Dedifferentiated amniotic fluid mesenchymal stem cell (primary cell): ENCODE measurements around the gene RPAP3.
A peak's percentile ranks its signal among the peaks of the same experiment; 100 is the strongest.

Experiments used
- DNase-seq: peaks from one replicate; pipeline ENCODE4 v3.0.0-alpha.2; 2016; ENCODE audit errors: extremely low spot score

Gene RPAP3

DNA sequence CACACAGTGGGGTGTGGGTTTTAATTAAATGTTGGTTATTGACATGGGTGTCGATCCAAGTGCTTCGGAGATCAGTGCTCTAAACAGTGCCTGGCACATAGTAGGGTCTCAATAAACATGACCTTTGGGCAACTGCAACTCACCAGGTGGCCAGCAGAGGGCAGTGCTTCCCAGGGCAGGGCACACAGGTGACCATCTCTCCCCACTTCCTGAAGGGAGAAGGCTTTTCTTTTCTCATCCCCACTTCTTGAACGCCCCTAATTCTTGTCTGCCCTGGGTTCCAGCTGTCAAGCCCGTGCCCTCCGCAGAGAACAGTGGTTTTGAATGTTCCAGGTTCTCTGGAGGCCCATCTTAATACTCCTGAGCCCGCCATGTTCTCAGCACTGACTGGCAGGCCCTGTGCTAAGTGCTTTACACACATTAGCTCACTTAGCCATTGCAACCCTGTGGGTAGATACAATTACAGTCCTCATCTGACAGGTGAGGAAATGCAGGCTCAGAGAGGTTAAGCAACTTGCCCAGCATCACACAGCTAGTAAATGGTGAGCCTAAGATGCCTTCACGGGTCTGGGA, 36.5 kb upstream of the RPAP3 start:
- DNase-seq = no peak

DNA sequence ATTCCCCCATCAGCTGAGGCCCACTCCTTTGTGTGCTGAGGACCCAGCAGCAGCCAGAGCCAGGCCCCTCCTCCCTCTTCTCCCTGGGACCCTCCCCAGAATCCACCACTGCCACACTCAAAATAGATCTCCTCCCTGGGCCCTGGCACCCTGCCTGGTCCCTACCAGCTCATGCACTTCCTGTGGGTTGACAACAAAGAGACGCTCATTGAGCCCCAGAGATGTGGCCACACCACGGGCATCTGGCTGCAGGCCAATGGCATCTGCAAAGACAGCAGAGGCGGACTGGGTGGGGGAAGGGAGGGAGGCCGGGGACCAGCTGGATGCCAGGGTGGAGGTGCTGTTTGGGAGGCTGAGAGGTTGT, 35.5 kb upstream of the RPAP3 start:
- DNase-seq = no peak

DNA sequence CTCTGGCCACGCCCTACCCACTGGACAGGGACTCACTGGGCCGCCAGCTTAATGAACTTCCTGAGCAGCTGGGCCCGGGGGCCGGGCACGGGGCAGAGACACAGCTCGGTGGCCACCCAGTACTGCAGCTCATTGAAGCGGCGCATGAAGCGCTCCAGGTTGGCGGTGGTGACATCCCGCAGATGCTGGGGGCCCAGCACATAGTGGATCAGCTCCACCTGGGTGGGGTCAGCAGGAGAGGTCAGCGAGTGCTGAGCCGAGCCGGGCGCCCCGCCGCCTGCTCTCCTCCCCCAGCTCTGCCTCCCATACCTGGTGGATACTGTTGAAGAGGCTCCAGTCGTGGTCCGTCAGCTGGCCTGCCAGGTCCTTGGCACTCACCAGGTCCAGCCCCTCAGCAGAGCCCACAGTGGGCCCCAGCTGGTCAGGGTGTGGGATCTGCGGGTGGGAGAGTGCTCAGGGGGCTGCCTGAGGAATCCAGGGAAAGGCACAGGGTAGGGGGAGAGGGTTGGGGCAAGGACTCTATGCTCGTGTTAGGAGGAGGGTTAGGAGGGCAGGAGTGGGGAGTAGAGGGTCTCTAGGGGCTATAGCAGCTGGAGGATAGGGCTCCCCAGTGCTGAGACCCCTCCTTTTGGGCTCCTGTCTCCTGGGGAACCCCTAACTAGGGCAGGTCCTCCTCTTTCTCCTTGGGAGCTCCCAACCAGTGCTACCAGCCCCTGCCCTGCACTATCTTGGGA, 34.9 kb upstream of the RPAP3 start:
- DNase-seq = no peak

DNA sequence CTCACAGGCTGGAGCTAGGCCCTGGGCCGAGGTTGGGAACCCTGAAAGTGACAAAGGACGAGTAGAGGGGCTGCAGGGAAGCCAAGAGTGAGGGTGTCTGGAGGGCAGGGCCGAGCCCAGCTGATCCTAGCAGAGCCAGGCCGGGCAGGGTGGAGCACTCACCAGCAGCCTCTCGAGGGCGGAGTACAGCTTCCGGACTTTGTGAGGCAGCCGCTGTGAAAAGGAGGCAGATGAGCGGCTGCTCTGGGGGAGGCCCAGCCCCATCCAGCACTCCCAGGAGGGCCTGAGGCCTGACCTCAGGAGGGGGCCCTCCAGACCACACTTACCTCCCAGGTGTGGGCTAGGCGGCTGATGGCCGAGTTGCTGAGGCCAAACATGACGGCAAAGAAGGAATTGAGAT, 34.1 kb upstream of the RPAP3 start:
- no peak for DNase-seq

DNA sequence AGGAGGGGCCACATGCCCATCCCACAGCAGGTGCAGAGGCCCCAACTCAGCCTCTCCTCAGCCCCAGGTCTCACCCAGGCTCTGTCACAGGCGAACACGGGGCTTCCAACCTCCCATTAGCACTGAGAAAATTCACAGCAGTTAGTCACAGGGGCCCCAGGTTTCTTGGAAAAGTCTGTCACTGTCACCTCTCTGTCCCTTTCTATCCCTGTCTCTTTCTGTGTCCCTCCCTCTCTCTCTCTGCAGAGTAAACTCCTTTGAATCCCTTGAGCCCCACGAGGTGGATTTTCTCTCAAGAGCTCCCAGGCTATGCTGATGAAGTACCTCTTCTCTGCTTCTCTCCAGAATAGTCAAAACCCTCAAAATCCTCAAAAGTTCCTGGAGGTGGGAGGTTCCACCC, 33.5 kb upstream of the RPAP3 start:
- DNase-seq = no peak

DNA sequence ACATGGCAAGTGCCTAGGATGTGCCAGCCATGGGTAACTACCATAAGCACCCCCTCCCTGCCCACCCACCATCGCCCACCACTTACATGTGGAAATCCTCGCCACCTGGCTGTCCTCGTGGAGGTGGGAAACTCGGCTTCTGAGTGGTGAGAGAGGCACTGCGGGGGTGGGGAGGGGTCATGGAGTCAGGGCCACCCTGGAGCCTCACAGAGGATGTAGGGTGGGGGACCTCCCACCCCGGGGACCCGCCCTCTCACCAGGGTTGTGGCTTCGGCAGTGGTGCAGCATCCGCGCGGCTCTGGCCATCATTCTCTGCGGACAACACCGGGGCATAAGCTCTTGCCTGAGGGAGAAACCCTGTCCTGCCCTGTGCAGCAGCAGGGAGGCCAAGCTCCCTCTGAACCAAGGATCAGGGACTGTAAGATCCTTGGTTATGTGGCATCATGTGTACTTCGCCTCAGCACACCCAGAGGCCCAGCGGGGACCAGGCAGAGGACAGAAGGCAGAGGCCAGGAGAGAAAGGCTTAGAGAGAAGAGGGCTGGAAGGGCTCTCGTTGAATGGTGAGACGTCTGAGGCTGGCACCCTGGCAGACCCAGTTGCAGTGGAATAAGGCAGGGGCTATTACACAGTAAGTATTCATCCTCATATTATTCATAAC, 32.2 kb upstream of the RPAP3 start:
- no peak for DNase-seq

DNA sequence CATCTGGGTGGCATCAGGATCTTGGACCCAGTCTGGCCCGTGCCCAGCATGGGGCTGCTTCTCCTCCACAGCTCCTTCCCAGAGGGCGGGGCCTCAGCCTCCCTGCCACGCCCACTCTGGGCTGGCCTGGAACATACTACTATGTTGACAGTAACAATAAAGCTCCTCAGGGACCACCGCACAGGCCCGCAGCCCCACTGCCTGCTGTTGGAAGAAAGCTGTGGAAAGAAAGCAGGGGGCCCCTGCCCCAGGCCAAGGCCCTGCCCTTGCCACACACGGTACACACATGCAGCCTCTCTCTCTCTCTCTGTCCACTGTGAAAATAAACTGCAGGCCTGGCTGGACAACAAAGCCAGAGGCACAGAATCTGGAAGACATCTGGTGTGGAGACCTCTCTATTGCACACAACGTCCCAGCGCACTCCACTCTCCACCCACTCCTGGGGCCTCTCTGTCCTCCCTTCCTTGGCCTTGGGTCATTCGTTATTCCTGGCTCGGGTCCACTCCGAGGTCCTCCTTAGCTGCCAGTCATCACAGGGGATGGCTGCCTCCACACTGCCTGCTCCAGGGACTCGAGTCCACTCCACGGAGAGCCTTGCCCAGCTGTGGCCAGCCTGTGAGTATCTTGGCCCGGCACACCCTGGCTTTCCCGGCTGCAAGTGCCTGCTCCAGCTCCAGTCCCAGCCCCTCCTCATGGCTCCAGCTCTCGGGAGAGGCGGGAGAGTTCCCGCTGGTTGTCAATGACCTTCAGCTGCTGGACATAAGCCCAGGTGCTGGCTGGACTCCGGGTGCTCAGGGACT, 31.2 kb upstream of the RPAP3 start:
- peak; percentile 51 for DNase-seq

DNA sequence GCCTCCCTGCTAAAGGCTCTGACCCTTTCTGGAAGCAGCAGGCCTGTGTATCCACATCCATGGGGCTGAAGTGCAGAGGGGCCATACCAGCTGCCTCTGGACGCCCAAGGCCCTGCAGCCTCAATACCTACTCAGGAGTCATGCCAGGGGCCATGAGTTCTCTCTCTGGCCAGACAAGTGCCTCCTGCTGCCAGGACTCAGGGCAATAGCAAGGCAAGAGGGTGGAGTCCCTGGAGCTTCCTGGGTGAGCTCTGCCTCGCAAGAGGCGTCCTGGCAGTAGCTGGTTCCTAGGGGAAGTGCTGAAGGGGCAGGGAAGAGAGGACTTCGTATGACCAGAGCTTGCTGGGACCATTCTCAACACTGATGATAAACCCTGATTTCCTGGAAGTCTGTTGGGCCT, 30.4 kb upstream of the RPAP3 start:
- DNase-seq = no peak

DNA sequence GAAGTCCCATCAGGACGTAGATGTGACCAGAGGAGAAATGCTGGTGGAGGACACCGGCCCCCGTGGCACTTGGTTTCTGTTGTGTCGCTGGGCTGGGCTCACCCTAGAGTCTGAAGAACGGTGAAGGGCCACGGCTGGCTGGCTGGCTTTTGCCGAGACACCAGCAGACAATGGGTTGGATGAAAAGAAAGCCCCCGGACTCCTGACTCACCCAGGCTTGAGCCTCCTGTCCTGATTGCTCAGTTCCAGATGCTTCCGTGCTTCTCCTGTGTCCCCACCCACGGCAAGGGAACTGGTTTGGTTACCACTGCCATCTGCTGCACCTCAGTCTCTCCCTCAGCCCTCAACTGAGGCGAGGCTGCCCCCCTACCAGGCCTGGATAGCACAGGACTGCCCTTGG, 29.8 kb upstream of the RPAP3 start:
- DNase-seq = no peak

DNA sequence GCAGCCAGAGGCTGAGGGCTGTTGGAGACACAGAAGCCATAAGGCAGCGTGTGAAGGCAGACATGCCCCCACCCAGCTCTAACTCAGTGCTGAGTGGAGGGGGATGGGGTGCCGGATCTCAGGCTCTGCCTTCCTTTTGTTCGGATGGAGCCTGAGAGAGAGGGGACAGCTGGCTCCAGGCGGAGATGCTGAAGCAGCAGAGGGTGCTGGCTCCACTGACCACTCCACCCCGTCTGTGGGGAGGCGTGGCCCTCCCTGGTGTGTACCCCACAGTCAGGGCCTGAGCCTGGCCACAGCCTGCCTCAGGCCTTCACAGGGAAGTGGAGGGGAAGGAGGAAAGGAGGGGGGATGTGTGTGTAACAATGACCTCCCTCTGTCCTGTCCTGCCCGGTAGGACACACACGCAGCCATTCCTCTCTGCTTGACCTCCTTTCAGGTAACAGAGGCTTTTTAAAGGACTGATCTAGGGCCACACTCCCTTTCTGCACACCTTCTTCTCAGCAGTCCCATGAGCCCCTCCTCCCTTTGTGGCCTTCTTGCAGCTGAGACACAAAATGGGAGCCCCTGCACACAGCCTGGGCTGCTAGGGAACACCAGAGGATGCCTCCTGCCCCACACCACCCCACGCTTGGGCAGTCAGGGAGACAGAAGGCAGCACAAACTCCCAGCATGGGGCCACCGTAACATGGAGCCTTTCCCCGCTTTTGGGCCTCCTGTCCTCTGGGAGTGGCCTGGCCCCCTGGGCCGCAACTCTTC, 29.1 kb upstream of the RPAP3 start:
- DNase-seq = no peak

DNA sequence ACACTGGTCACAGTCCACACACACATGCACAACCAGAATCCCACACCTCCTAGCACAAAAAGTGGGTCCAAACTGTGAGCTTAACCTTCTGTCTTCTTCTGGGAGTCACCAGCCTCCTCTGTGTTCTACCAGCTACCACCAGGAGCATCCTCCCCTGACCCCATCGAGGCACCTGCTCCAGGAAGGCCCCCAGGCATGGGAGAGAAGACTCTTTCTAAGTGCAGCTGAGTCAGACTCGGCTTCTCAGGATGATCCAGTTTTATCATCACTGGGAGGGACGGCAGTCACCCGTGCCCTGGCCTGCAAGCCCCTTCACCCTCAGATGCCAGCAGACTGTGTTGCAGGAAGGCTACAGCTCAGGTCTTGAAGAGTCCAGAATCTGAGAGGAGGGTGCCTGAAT, 27.3 kb upstream of the RPAP3 start:
- DNase-seq = no peak

DNA sequence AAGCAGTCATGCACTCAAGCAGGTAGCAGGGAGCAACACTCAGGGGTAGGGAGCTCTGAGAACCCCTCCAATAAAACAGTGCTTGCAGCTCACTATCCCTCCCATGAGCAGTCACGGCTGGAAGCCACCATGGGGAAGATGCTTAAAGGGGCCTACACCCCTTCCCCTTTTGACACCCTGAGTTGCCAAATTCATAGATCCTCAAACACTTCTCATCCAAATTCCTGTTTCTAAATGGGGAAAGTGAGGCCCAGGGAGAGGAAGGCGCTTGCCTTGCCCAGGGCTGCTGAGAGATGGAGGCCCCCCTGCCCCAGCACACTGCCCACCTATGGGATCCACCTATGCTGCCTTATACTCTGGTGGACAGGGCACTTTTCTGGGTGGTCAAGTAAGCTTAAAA, 26.7 kb upstream of the RPAP3 start:
- no peak for DNase-seq

DNA sequence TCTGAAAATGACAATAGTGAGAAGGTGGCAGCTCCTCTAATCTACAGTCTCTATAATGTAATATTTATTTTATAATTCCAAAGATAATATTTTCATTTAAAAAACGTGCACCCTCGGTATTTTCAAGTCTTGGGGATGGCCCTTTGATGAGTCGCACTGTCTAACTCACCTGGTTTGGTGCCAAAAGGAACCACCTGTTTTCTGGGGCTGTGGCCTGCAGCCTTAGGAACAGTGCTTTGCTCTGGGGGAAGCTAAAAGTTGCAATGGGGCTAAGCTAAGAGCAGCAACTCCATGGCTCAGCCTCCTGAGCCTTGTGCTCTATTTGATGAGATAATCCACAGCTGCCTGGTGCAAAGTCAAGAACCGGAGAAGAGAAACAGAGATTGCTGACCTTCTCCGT, 25.9 kb upstream of the RPAP3 start:
- DNase-seq = no peak

DNA sequence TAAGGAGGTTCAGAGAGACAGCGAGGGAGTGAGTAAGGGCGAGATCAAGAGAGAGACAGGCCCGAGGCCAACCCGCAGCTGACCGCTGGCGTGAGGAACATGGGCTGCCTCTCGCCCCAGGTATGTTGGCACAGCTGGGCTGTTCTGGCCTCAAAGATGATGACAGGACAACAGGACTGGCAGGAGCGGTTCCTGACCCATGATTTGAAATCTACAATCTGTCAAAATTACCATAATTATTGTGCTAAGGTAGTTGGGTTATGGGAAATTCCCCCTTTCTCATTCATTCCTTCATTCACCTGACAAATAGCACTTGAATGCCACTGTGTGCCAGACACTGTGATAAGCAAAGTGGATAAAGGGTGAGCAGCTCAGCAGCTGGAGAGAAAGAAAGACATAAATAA, 24.5 kb upstream of the RPAP3 start:
- DNase-seq = no peak

DNA sequence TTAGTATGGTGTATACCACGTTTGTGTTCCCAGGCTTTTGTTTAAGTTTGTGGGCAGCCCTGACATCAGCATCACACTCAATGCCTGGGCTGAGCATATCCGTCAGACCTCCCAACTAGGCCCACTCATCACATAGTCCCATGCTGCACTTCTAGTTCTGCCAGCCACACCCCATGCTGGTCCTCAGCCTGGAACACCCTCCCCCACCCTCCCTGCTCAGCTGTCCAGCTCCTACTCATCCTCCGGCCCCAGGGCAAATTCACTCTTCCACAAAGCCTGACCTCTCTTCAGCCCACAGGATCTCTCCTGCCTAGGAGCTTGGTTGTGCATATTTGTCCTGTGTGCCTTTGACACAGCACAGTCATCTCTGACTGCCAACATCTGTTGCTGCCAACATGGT, 23.4 kb upstream of the RPAP3 start:
- DNase-seq = no peak

DNA sequence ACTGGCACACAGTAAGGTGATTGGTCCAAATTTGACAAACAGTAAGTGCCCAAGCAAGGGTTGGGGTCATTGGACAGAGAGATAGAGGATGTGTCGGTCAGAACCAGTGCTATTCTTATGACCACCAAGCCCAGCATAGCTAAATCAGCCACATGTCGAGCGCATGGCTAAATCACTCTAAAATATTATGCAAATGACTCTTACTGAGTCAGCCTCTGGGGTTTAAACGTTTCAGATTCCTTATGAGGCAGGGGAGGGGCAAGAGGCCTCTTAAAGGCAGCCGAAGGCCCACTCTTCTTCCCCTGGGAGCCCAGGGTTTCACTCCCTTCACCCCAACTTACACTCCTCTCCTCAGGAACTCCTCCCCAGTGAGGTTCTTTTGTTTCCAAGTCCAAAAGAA, 20.1 kb upstream of the RPAP3 start:
- DNase-seq = peak; percentile 78

DNA sequence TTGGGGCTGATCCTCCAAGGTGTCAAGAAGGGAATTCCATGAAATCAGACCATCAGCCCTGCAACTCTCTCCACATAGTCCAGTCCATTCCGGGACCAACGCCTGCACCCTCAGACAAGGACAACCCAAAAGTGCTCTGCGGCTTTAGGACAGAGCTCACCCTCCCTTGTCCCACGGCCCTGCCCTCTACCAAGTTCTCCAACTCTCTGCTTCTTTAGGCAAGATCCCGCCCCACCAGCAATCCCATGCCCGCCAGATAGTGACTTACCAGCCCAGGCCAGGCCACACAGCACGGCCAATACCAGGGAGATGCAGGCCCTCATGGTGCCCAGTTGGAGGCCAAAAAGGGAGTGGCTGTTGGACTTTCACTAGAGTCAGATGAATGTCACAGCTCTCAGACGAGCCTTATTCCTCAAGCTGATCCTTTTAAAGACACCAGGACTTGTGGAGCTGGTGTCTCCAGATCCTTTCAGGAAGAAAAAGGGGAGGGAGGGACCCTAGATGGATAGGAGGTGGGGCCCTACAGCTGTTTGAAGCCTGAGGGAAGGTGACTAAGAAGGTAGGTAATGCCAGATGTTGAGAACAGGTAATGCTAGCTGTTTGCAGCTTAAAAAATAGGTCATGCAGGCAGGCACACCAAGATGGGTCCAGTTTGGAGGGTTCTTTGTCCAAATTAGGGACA, 19.4 kb upstream of the RPAP3 start, which contains the start of gene ENDOU:
Gene ENDOU, minus strand, starts transcription at position 400 of the 682 bp plus-strand sequence. Its CDS starts 77 bp downstream, at position 323.
- no peak for DNase-seq

DNA sequence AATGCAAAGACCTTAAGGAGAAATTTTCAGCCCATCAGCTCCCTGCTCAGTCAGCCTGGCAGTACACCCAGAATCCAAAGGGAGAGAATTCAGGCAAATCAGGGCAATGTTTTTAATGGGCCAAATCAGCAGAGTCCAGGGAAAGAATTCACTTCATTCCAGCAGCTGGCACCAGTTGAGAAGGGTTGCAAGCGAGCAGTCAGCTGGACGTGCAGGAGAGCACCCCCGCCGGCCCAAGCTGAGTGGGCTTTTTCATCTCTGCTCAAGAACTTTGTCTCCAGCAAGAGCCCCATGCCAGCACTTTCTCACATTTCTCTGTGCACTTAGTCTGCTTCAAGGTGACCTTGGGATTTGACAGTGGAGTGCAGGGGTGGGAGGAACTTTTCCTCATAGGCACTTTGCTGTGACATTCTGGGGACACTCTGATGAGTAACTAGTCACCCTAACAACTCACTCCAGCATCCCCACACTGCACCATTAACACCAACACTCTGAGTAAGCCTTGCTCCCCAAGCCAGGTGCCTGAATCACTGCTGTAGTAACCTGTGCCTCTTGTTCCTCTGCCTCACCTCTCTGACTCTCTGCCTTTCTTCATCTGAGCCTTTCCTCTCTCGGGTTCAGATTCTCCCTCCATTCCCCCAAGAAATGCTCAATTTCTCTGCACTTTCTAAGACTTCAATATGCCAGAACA, 17.3 kb upstream of the RPAP3 start:
- no peak for DNase-seq

DNA sequence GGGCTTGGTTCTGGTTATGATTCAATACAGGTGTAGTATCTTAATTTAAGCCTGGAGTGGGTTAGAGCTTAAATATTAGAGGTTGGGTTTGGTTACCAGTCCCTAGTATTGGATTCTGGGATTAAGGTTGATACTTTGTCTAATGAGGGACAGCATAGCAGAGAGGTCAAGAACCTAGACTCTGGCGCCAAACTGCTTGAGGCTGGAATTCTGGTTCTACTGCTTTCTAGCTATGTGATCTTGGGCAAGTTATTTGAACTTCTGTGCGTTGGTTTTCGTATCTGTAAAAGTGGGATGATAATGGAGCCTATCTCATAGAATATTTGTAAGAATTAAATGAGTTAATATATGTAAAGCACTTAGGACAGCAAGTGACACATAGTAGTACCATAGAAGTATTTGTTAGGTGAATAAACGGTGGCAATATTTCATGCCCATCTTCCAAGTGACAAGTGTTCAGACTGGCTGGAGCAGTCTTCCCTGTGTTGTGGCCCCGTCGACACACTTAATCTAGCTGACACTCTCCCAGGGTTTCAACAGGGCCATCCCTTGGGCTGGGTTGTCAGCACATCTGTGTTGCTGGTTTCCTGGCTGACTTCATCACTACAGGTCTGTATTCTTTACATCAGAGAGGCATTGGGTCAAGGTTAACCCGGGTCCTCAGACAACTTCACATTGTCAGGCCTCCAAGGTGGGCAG, 16.5 kb upstream of the RPAP3 start:
- no peak for DNase-seq

DNA sequence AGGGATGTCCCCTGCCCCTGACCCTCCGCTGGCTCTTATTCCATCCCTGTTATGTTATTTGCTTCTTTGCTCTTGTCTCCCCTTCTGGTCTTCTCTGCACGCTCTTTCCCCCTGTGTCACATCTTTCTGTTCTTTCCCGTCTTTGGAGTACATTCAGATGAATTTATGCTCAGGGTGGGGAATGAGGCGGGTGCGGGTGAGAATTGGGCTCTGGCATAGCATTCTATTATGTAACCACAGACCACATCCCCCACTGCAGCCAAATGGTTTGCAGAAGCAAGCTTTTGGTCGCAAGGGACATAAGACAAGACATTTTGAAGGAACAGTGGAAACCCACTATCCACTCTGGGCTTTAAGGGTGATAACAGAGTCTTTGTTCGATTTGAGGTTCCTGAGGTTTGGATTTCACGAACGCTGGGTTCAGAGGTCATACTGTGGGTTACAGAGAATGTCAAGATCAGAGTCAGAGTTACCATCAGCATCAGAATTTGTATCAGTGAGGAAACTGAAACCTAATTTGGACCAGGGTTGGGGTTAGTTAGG, 15.7 kb upstream of the RPAP3 start:
- no peak for DNase-seq
